HG03442 (cell line): Measurements from ENCODE around the gene ELAVL1.
"Not testable (repeated sequence)": the region's sequence is repeated elsewhere in the genome, so short reads cannot be mapped to it uniquely, and the experiment has no call there.

Experiments used
- ATAC-seq: cut with Tn5 transposase; IDR thresholded peaks from one replicate; pipeline ENCODE4 v1.9.1; 2021; ENCODE audit warnings: mild to moderate bottlenecking, moderate library complexity; ENCODE audit not compliant: unreplicated experiment

The ELAVL1 gene

GRCh38 chr19:7941895-7942596, 63.4 kb downstream of the ELAVL1 start:
- no peak for ATAC-seq

GRCh38 chr19:7940841-7941240, 64.6 kb downstream of the ELAVL1 start:
- no peak for ATAC-seq

- no peak for ATAC-seq
Observed at GRCh38 chr19:7934766-7935165, 70.7 kb downstream of the ELAVL1 start.

- no peak for ATAC-seq
Observed at GRCh38 chr19:7933828-7934725, 71.4 kb downstream of the ELAVL1 start.

GRCh38 chr19:7933411-7933810, 72.0 kb downstream of the ELAVL1 start:
- no peak for ATAC-seq

GRCh38 chr19:7932930-7933300, 72.5 kb downstream of the ELAVL1 start:
- no peak for ATAC-seq

- ATAC-seq: no peak
Observed at GRCh38 chr19:7932276-7932929, 73.0 kb downstream of the ELAVL1 start.

GRCh38 chr19:7931221-7932061, 74.0 kb downstream of the ELAVL1 start:
- no peak for ATAC-seq

- no peak for ATAC-seq
Observed at GRCh38 chr19:7930765-7931164, 74.7 kb downstream of the ELAVL1 start.

GRCh38 chr19:7930030-7930429, 75.4 kb downstream of the ELAVL1 start:
- ATAC-seq: not testable (repeated sequence)

- no peak for ATAC-seq
Observed at GRCh38 chr19:7928741-7929701, 76.4 kb downstream of the ELAVL1 start.

GRCh38 chr19:7928334-7928706, 77.1 kb downstream of the ELAVL1 start:
- ATAC-seq: no peak

GRCh38 chr19:7927605-7928333, 77.7 kb downstream of the ELAVL1 start:
- no peak for ATAC-seq

- no peak for ATAC-seq
Observed at GRCh38 chr19:7926727-7927604, 78.5 kb downstream of the ELAVL1 start.

- ATAC-seq: no peak
Observed at GRCh38 chr19:7926021-7926726, 79.3 kb downstream of the ELAVL1 start, which contains the start of gene CTXN1. CTXN1 (minus strand) TSS chr19:7926135; CDS start chr19:7925538, 597 bp downstream.

- ATAC-seq: no peak
Observed at GRCh38 chr19:7925171-7925851, 80.1 kb downstream of the ELAVL1 start.
